Ovary (tissue), 9 donors: ENCODE data around the gene DYNC1I2. TPM values are rescaled to one million over a fixed set of nuclear protein-coding genes. Genes with fewer than 3 reads are reported as not detected.
A peak's percentile ranks its signal among the peaks of the same experiment; 100 is the strongest.

Experiments
- DNase-seq, 5 donors: peaks; one replicate each; pipeline ENCODE4 v3.0.0-alpha.2; 2019 to 2020
- H3K27ac ChIP-seq, 2 donors: fragments of 200-600 bp; one replicate each; pipeline versions ENCODE4 v1.5.1 to v1.8.0; 2019 to 2022
- H3K27me3 ChIP-seq: fragments of 200-600 bp; one replicate; pipeline ENCODE4 v1.8.0; 2022
- H3K36me3 ChIP-seq: fragments of 200-600 bp; sonication (generic); one replicate; pipeline ENCODE4 v1.5.1; 2019
- H3K4me1 ChIP-seq: one replicate; pipeline ENCODE4 v1.8.1; 2013; ENCODE audit warnings: mild to moderate bottlenecking, moderate library complexity; ENCODE audit not compliant: insufficient read depth
- H3K4me3 ChIP-seq: fragments of 200-600 bp; sonication (generic); one replicate; pipeline ENCODE4 v1.5.1; 2017
- H3K9me3 ChIP-seq, 2 donors: fragments of 200-600 bp in 1 of 2; sonication (generic) in 1 of 2; one replicate each; pipeline versions ENCODE4 v1.5.1 to v1.8.1; 2013 to 2019; ENCODE audit warnings: mild to moderate bottlenecking in 1 of 2, moderate library complexity in 1 of 2
- EP300 ChIP-seq: sonication (generic); formaldehyde crosslinking; IDR thresholded peaks from one replicate; pipeline ENCODE4 v1.6.1; 2017; ENCODE audit warnings: antibody characterized with exemption
- POLR2A ChIP-seq: fragments of 450-650 bp; IDR thresholded peaks from one replicate; pipeline ENCODE4 v1.6.1; 2017; ENCODE audit warnings: antibody characterized with exemption, mild to moderate bottlenecking, moderate library complexity
- WGBS, 3 donors: extraction: QIAGEN DNeasy Blood & Tissue Kit in 1 of 3; methylation state at CpG; one replicate each; pipeline versions ENCODE4 v1.1.5 to v1.1.7; 2013 to 2017; 5-methylcytosine and 5-hydroxymethylcytosine counted together
- intact Hi-C, 4 donors: fragments of 100-400 bp; cut with DNase I; formaldehyde crosslinking; loops; one replicate each; pipeline versions ENCODE4 v1.11.0 to v1.15.1; 2022 to 2023
- polyA plus RNA-seq, 2 donors: library from polyadenylated mRNA; stranded (reverse); fragments of 200-250 nt in 1 of 2; fragments of 350-450 nt in 1 of 2; fragmentation: Illumina TruSeq in 1 of 2; extraction: RNeasy Lipid Tissue Mini Kit (QIAGEN cat#74804) in 1 of 2; gene quantifications; one replicate each; pipeline ENCODE4 v1.2.3, GENCODE V29; 2013 to 2014
- total RNA-seq, 7 donors: library from RNA; depleted of rRNA in 2 of 7; stranded (reverse); fragments of >200 nt in 2 of 7; fragmentation: NEBNext Ultra II Directional in 3 of 7; extraction: Animal tissue kit (Norgen Biotek cat#: 25700) in 3 of 7; gene quantifications; one replicate each; pipeline versions ENCODE4 v1.1.0 to v1.2.4, GENCODE V29; 2016 to 2023
- TF ChIP-seq, protein P1 (sequence below), 3 donors: fragments of 450-650 bp in 2 of 3; fragments of 200-600 bp in 1 of 3; IDR thresholded peaks; one replicate each; pipeline versions ENCODE4 v1.5.1 to v1.8.0; 2016 to 2022; ENCODE audit warnings: antibody characterized with exemption in 3 of 3, mild to moderate bottlenecking in 1 of 3
- donor health status: DM: no; HTN: no; CAD: no; lungs with moderate emphysema.
- donor health status: DM: no; HTN: no; CAD: no.
- donor health status: Bipolar disorder and iron deficiency.
- donor health status: DM: yes; HTN: yes; CAD: no.
- donor health status: DM: no; HTN: no; CAD: no.
- donor health status: DM: yes; HTN: yes; CAD: no.

The DYNC1I2 gene
- total and polyA plus RNA-seq, 9 donors = 69.9 to 118 (median 81.4) TPM

- DNase-seq = no peak
- Histone ChIP-seq H3K9me3 (no peaks in the 10 kb centered on the region), H3K27ac (no peak overlapping the region), H3K4me3 (no peak overlapping the region), H3K36me3 (no peaks in the 10 kb centered on the region), H3K4me1 (no peaks in the 10 kb centered on the region), H3K27me3 (no peaks in the 10 kb centered on the region)
- 82 to 89% (median 84%) methylated on average over 7 of the region's 7 CpGs for WGBS, 3 donors
- intact Hi-C loops = loop anchor here in 1 of 4 donors (10.0 kb wide), 1 partner anchor 402 kb away; the partner anchor contains the start of gene DLX2
- TF ChIP-seq POLR2A (no peak), EP300 (no peak)
- TF ChIP-seq, protein P1, sequence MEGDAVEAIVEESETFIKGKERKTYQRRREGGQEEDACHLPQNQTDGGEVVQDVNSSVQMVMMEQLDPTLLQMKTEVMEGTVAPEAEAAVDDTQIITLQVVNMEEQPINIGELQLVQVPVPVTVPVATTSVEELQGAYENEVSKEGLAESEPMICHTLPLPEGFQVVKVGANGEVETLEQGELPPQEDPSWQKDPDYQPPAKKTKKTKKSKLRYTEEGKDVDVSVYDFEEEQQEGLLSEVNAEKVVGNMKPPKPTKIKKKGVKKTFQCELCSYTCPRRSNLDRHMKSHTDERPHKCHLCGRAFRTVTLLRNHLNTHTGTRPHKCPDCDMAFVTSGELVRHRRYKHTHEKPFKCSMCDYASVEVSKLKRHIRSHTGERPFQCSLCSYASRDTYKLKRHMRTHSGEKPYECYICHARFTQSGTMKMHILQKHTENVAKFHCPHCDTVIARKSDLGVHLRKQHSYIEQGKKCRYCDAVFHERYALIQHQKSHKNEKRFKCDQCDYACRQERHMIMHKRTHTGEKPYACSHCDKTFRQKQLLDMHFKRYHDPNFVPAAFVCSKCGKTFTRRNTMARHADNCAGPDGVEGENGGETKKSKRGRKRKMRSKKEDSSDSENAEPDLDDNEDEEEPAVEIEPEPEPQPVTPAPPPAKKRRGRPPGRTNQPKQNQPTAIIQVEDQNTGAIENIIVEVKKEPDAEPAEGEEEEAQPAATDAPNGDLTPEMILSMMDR (IDR thresholded peaks at IDR 0.05) = no peak
Observed at GRCh38 chr2:171702781-171703556, 15.7 kb downstream of the DYNC1I2 start.

GRCh38 chr2:171703574-171704347, 16.5 kb downstream of the DYNC1I2 start:
- no peaks in the 10 kb centered on the region for H3K27me3 ChIP-seq
- H3K36me3 ChIP-seq = no peaks in the 10 kb centered on the region
- WGBS, 3 donors = 59 to 67% (median 64%) methylated on average over 4 of the region's 4 CpGs
- intact Hi-C loops = loop anchor here in 1 of 4 donors (10.0 kb wide), 1 partner anchor 401 kb away; the partner anchor contains the start of gene DLX2
- H3K9me3 ChIP-seq = no peaks in the 10 kb centered on the region
- H3K4me1 ChIP-seq = no peaks in the 10 kb centered on the region
- H3K4me3 ChIP-seq = no peak overlapping the region
- no peak overlapping the region for H3K27ac ChIP-seq
- DNase-seq = no peak
- TF ChIP-seq EP300 (no peak), POLR2A (no peak)
- TF ChIP-seq, protein P1 (IDR thresholded peaks at IDR 0.05) = peak in 1 of 3 donors; percentile 25

- intact Hi-C loops = loop anchor here in 2 of 4 donors (5.0 to 10.0 kb wide), 2 partner anchors 399 to 401 kb away; partner anchors contain the start of gene DLX2 (in 1 of the 2)
- Histone ChIP-seq H3K36me3 (no peaks in the 10 kb centered on the region), H3K27ac (no peak overlapping the region), H3K4me1 (no peaks in the 10 kb centered on the region), H3K4me3 (no peak overlapping the region), H3K27me3 (no peaks in the 10 kb centered on the region), H3K9me3 (no peaks in the 10 kb centered on the region)
- TF ChIP-seq, protein P1 (IDR thresholded peaks at IDR 0.05) = peak in 1 of 3 donors; percentile 14
- no peak for TF ChIP-seq POLR2A
- no peak for TF ChIP-seq EP300
- DNase-seq = no peak
- WGBS, 3 donors = 16 to 20% (median 19%) methylated on average over 2 of the region's 2 CpGs
Observed at GRCh38 chr2:171706152-171706803, 19.0 kb downstream of the DYNC1I2 start.

DNA sequence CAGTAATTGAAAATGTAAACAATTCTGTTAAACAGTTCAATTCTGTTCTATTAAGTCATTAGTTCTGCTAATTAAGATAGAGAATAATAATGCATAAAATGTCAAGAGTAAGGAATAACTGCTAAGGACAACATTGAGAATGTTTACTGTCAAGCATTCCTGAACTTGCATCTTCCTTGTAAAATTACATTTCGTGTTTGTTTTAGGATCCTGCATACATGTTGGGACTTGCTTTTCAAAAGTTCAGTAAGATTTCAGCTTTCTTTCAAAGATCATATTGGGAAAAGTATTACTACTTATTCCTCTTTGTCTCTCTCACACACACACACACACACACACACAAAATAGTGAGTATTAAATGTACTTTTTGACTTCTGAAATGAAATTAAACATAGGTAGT, 20.5 kb downstream of the DYNC1I2 start:
- Histone ChIP-seq H3K27me3 (no peaks in the 10 kb centered on the region), H3K4me1 (no peaks in the 10 kb centered on the region), H3K36me3 (no peaks in the 10 kb centered on the region), H3K27ac (no peak overlapping the region), H3K4me3 (no peak overlapping the region), H3K9me3 (no peaks in the 10 kb centered on the region)
- intact Hi-C loops = loop anchor here in 2 of 4 donors (5.0 to 10.0 kb wide), 2 partner anchors 397 to 400 kb away; partner anchors contain the start of gene DLX2 (in 1 of the 2)
- TF ChIP-seq, protein P1 (IDR thresholded peaks at IDR 0.05) = no peak
- TF ChIP-seq POLR2A (no peak), EP300 (no peak)
- DNase-seq = no peak
- 76 to 83% (median 76%) methylated on average over 1 of the region's 1 CpG for WGBS, 3 donors
